GM18499 (cell line): ENCODE data around the gene EPG5.
"Not testable (repeated sequence)": the region's sequence is repeated elsewhere in the genome, so short reads cannot be mapped to it uniquely, and the experiment has no call there.

Experiments used
- ATAC-seq: cut with Tn5 transposase; IDR thresholded peaks from one replicate; pipeline ENCODE4 v1.9.1; 2021; ENCODE audit warnings: moderate number of reproducible peaks; ENCODE audit not compliant: insufficient read depth, unreplicated experiment

Gene EPG5

GRCh38 chr18:45844938-45845337 lies 122.2 kb downstream of the EPG5 start:
- ATAC-seq, result no peak

- ATAC-seq, result no peak
Measured at GRCh38 chr18:45843019-45843418, 124.1 kb downstream of the EPG5 start.

- no peak for ATAC-seq
Measured at GRCh38 chr18:45841765-45842442, 125.2 kb downstream of the EPG5 start.

- no peak for ATAC-seq
Measured at GRCh38 chr18:45841060-45841764, 125.9 kb downstream of the EPG5 start.

DNA sequence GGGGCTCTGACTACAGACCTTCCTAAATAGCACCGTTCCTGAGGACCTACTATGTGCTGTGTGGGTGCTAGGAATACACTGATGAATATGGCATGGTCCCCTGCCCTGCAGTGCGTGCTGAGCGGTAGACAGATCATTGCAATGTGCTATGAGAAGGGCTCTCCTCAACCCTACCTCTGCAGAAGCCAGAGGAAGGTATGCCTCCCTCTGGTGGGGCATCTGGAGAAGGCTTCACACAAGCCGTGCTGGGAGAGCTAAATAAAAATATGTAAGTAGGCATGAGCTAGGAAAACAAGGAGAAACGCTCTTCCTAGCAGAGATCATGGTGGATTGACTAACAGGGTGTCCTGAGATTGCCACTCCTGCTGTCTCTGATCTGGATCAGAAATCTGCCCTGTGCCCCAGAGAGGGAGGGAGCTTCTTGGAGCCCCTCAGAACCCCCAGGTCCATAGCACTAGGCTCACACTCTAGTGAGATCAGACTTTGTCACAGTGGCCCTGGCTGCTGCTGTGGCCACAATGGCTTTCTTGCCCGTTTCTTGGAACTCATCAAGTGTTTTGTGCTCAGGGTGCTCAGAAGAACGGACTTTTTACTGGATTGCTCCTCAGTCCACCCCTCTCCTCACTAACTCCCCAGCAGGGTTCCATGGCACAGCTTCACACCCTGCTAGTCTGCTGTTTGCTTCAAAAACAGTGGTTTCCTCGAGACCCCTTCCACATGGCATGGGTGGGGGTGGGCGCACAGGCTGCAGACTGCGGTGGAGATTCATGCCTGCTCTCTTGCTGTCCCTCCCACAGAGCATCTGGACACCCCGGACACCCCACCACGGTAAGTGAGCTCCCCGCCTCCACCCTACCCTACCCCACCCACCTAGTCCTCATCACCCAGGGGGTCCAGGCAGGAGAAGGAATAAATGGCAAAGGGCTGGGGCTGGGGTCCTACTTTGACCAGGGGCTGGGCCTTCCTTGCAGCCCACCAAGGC lies 127.4 kb downstream of the EPG5 start:
- no peak for ATAC-seq

- no peak for ATAC-seq
Measured at GRCh38 chr18:45838302-45839070, 128.6 kb downstream of the EPG5 start.

GRCh38 chr18:45837283-45838070 lies 129.7 kb downstream of the EPG5 start:
- ATAC-seq, result no peak

GRCh38 chr18:45836242-45837205 lies 130.6 kb downstream of the EPG5 start:
- no peak for ATAC-seq

DNA sequence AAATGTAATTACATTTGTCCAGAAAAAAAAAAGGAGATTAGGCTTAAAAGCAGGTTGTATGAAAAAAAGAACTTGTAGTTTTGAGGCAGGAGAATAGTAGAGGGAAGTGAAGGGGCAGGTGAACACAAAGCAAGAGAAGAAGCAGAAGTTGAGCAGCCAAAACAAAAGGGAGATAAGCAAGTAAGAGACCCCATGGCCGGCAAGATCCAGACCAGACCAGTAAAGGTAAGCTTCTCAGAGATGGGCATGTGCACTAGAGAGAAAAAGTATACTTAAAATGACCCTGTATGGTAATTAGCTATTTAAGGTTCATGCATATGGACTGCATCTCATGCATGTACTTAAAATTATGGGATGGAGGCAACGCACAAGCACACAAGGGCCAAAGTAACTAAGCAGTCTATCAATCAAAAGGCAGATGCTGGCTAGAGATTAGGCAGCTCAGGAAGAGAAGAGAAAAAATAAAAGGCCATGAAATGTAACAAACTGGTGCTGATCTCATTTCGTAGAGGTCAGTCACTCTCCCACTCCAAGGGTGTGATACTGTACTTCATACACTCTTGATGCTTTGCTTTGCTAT lies 132.0 kb downstream of the EPG5 start:
- ATAC-seq, result no peak

- ATAC-seq, result no peak
Measured at GRCh38 chr18:45834306-45834705, 132.8 kb downstream of the EPG5 start.

- no peak for ATAC-seq
Measured at GRCh38 chr18:45833846-45834245, 133.3 kb downstream of the EPG5 start.

- ATAC-seq, result no peak
Measured at GRCh38 chr18:45830917-45831316, 136.2 kb downstream of the EPG5 start.

DNA sequence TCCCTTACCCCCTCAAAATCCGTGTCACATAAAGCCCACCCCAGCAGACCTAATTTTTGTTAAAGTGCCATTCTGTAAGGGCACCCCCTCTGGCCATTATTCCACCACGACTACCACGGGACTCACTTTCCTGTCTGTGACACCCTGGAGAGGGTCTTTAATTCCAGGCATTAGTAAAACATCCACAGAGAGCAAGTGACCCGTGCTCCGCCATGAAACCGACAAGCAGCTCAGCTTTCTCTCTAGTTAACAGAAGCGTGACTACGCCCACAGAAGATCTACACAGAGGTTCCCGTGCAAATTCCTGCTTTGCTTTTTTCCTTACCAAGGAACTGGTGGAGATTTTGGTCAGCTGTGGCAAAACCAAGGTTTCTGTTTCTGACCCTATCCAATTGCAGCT lies 137.3 kb downstream of the EPG5 start:
- no peak for ATAC-seq

DNA sequence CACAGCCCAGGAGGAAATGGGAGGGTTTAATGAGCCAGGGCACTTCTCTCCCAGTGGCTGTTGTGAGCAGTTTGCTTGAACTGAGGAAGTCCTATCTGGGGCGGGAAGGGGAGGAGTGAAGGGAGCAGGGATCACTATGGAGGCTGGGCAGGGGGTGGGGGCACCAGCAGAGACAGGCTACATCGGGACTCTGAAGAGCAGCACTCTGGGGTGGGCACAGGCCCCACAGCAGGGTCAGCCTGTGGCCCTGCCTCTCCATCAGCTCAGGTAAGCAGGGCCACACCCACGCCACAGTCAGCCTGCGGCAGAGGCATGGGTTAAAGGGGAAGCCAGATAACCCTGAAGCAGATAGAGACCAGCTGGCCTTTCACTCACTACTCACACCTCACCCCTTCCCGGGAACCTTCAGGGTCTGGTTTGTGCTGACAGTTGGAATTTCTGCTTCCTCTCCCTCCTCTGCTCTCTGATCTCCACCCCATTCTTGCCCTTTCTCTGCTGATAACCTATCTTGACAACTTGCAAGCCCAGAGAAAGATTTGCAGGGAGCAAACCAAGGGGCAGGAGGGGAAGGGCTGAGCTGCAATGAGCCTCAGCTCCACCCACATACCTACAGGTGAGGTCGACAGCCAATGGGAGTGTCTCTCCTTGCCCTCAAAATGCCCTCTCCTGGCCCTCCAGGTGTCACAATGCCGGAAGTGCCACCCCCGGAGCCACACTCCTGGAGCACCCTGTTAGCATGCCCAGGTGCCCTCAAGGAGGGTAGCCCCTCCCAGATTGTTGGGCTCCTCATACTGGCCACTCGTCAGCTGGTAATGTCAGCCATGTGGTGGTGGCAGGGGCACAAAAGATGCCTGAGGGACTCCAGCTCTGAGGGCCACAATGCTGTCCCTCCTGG lies 138.0 kb downstream of the EPG5 start:
- ATAC-seq, result no peak

DNA sequence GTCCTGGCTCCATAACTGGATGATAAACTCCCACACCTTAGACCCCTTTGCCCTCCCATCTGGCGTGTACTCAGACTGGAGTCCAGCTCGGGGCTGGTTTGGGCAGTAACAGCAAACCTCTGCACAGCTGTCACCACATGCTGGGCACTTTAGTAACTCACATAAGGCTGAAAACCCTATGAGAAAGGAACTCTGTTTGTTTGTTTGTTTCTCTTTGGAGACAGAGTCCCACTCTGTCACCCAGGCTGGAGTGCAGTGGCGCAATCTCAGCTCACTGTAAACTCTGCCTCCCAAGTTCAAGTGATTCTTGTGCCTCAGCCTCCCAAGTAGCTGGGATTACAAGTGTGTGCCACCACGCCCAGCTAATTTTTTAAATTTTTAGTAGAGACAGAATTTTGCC lies 140.4 kb downstream of the EPG5 start:
- not testable (repeated sequence) for ATAC-seq

DNA sequence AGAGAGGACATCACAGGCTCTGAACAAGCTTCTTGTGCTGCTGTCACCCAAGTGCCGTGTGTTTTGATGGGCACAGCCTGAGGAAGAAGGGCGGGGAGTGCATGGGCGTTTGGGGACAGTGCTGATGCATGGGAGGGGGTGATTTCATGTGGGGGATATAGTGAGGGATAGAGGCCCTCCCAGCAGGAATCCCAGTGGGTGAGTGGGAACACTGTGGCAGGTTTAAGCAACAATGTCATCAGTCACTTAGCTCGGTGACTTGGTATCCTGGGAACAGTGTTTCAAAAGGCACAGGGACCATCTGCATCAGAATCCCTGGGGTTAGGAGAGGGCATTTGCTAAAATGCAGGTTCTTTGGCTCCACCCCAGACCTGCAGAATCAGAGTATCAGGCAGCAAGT lies 141.0 kb downstream of the EPG5 start:
- no peak for ATAC-seq
